ENCODE data around the gene GNLY. TPM values are rescaled to one million over a fixed set of nuclear protein-coding genes. Genes with fewer than 3 reads are reported as not detected.

GNLY gene
- total RNA-seq, 4 donors from 2014 or later: 1.0 to 5.5 (median 4.3) TPM

DNA sequence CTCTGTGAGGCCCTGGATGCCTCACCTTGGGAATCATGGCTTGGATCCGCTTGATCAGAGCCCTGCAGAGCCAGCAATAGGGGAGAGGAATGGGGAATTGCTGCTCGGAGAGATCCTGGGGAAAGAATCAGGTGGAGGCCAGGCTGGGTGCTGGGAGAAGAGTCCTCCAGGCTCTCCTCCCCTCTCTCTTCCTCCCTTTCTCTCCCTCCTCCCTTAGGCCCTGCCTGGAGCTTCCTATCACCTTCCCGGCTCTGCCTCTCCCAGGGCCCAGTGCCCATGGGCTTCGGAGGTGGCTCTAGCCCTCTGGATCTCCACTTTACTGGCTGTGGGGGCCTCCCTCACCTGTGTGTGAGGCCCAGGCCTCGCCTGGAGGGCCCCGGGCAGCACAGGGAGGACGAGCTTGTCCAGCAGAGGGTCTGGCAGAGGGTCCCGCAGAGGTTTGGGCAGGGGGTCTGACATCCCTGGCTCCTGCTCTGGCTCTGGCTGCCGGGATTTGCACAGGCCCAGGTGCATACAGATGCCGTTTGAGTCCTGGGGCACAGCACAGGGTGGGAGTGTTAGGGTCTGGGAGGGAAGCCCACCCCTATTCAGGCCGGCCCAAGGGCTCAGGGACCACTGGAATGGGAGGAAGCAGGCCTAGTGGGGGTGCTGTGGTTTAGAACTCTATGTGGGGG, 28.8 kb upstream of the GNLY start:
- TF ChIP-seq, protein P1, sequence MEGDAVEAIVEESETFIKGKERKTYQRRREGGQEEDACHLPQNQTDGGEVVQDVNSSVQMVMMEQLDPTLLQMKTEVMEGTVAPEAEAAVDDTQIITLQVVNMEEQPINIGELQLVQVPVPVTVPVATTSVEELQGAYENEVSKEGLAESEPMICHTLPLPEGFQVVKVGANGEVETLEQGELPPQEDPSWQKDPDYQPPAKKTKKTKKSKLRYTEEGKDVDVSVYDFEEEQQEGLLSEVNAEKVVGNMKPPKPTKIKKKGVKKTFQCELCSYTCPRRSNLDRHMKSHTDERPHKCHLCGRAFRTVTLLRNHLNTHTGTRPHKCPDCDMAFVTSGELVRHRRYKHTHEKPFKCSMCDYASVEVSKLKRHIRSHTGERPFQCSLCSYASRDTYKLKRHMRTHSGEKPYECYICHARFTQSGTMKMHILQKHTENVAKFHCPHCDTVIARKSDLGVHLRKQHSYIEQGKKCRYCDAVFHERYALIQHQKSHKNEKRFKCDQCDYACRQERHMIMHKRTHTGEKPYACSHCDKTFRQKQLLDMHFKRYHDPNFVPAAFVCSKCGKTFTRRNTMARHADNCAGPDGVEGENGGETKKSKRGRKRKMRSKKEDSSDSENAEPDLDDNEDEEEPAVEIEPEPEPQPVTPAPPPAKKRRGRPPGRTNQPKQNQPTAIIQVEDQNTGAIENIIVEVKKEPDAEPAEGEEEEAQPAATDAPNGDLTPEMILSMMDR (IDR thresholded peaks at IDR 0.05): no peak
- ATAC-seq (ENCODE audit: low FRiP score) (no peak), DNase-seq (ENCODE audit: low spot score) (no peak)

DNA sequence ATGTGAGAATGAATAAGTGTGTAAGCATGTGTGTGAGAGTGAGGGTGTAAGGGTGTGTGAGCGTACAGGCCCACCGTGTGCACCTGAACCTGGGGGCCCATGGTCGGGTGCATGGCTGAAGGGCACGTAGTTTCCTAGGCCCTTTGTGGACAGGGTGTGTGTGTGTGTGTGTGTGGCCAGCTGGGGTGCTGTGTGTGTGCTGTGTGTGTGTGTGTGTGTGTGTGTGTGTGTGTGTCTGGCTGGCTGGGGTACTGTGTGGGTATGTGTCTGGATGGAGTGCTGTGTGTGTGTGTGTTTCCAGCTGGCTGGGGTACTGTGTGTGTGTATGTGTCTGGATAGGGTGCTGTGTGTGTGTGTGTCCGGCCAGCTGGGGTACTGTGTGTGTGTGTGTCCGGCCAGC, 28.1 kb upstream of the GNLY start:
- ATAC-seq (ENCODE audit: low FRiP score): no peak

GRCh38 chr2:85666435-85667316, 27.5 kb upstream of the GNLY start:
- TF ChIP-seq, protein P1 (IDR thresholded peaks at IDR 0.05): no peak
- DNase-seq (ENCODE audit: low spot score) (no peak), ATAC-seq (ENCODE audit: low FRiP score) (no peak)

More for the DNA sequence above, 28.1 kb upstream of the GNLY start:
- DNase-seq (ENCODE audit: low spot score): no peak
- TF ChIP-seq, protein P1 (IDR thresholded peaks at IDR 0.05): no peak

GRCh38 chr2:85667561-85668008, 26.6 kb upstream of the GNLY start:
- TF ChIP-seq, protein P1 (IDR thresholded peaks at IDR 0.05): no peak
- DNase-seq (ENCODE audit: low spot score): no peak
- ATAC-seq (ENCODE audit: low FRiP score): no peak

- TF ChIP-seq, protein P1 (IDR thresholded peaks at IDR 0.05): no peak
- no peak for ATAC-seq (ENCODE audit: low FRiP score)
- no peak for DNase-seq (ENCODE audit: low spot score)
Observed at GRCh38 chr2:85668009-85668856, 25.9 kb upstream of the GNLY start, which contains the start of gene SFTPB. TSS of gene SFTPB (minus strand) at chr2:85668199. CDS start at chr2:85668183, 16 bp downstream.

DNA sequence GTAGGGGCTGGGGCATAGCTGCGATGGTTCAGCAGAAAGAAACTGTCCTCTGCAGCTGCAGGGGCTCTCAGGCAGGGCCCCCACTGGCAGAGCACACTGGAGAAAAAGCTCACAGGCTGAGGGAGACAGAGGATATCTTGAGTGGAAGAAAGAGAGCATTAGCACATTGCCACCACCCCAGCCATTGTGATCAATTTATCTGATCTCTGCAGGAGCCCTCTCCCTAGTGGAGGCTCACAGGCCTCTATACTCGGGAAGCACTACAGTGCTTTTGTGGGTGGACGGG, 25.4 kb upstream of the GNLY start:
- no peak for DNase-seq (ENCODE audit: low spot score)
- ATAC-seq (ENCODE audit: low FRiP score): no peak
- TF ChIP-seq, protein P1 (IDR thresholded peaks at IDR 0.05): no peak
